Brain pericyte (primary cell): ENCODE data around the gene DACH1.

Experiments
- DNase-seq: peaks from one replicate; pipeline ENCODE4 v3.0.0-alpha.2; 2012; ENCODE audit warnings: low read depth, low spot score

Gene DACH1

DNA sequence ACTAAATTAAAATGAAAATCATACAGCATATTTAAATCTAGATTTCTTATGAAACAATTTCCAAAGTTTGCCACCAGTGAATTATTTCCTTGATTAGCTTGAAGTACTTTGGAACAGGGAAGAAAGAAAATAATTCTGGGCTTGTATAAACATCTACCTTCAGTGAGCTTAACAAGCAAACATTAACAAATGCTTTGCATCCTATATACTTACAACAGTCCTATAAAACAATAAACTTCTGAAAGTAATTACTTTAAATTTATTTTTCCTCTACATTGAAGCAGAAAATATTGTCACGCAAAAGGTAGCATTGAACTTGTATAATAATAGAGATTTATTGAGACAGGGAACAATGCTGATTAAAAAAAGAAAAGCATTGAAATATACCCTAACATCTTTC is 164.8 kb downstream of the DACH1 start:
- no peak for DNase-seq

DNA sequence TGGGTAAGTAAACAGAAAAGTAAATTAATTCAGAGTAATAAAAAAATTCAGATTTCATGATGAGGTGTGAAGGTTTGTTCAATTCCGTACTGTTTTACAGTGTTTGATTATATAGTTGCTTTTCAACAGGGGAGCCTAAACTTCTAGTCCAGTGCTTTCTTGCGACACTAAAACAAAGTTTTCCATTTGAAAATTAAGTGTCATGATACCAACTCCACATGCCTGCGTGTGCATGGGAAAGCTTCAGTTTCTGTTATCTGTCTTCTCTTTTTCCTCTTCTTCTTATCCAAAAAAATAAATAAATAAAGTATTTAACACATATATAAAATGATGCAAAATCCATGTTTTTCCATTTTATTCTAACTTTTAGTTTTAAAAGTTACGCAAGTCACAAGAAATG is 165.3 kb downstream of the DACH1 start:
- DNase-seq, result no peak

DNA sequence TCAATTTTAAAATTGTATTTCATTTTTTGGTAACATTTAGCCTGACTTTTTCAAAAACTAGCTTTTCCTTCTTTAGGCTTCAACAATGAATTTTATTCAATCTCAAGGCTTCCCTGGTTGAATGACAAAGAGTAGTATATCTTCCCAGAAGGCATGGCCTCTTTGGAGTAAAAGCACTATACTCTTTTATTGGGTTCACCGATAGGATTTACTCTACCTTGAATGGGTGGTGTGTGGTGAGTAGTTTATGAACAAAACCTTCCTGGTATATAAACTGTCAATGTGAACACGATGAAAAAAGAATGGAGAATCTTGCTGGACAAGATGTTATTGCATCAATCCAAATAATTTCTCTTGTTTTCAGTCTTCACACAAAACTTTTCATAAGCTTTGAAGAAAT is 167.7 kb downstream of the DACH1 start:
- no peak for DNase-seq

DNA sequence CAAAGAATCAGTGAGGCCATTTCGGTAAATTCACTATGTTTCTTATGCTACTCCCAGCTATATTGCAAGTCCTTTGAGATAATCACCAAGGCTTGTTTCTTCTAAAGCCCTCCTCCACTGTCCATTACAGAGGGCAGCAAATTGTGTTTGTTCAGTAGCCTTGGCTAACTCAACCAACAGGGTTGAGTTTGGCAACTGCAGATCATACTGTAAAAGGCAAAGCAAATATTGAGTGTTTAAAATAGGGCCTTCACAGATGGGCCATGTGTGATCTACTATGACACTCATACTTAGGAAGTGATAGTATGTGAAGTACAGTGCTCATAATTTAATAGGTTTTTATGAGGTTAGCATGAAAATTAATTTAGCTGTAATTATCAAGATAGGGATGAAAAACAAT is 171.3 kb downstream of the DACH1 start:
- DNase-seq, result no peak

DNA sequence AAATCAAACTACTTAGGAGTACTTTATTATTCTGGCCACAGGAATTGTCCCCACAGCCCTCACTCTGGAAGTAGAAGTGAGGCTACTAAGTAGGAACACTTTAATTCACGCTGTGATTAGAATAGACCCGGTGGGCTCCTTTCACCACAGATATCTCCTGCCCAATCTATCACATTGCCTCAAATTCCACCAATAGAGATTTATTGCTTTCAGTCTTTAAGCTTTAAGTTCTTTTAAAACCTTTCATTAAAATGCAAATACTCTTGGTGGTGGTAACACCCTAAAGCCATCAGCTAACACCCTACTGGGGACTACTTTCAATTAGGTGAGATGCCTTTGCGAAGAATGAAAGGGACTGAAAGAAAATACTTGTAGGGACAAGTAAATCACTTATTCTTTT is 181.9 kb downstream of the DACH1 start:
- no peak for DNase-seq

DNA sequence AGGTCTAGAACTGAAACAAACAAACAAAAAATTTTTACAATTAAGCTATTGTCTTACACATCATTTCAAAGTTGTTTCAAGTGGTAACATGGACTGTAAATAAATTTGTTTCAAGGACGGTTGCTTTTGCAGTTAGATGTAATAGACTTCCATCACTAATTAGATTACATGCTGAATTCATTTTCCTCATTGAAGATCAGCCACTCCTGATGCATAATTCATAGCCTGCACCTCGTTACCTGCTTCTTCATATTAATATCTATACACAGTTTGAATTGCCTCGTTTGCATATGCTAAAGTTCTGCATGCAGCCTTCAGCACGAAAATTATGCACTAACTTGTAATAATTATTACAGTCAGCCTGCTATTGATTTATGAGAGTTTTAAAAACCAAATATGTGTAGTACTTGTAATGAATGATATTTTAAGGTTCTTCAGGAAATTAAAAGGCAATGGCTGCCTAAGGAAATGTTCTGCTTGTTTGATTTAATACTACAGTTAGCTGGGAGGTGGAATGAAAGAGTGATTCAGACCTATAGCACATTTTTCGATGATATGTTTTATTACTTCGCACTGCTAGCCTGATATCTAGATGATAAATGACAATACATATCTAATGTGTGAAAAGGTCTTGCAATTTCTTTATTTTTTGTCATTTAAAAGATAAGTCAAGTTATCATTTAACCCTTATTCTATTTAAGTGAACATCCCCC is 184.9 kb downstream of the DACH1 start:
- DNase-seq, result no peak

DNA sequence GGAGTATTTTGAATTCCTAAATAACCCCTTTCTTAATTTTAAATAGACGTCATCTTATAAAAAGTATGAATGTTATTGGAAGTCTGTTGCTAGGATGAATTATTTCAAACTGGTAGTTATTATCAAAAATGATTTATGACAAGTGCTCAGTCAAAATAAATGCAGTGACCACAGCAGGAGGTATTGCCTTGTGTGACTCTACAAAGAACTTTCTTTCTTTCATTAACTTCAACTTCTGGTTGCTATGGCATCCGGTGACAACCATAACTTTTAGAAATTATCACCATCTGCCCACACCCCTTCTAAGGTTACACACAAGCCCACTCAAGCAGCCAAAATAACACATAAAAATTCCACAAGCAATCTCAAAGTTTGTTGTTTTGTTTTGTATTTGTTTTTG is 189.9 kb downstream of the DACH1 start:
- DNase-seq, result no peak

DNA sequence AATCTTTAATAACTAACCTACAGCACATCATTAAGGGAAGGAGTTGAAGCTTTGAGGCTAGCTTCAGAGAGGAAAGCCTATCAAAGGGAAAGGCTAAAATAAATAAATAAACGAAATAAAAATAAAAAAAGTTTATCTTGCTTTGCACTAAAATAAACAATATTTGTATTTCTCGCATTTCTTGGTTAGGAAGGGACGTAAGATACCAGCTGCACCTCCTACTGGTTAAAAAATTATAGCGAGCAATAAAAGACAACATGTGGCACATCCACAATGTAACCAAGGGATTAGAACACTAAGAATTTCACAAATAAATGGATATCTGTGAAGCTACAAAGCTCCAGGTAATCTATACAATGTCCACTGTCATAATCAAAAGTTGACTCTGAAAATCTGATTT is 194.5 kb downstream of the DACH1 start:
- DNase-seq, result no peak

DNA sequence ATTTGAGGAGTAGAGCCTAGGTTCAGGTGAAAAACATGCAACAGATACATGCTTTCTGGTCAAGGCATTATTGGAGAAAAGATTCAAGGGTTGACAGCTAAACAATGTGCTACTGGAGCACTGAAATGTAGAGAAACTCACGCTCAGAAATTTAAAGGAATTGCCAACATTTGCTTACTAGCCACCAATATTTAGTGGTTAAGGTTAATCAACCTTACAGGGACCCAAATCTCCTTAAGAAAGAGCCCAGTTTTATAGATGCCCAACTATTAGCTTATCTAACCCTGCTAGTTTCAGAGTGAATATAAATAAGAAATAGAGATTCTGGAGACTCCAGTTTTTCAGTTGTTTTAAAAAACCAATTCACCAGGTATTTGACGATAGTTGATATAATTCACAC is 203.6 kb downstream of the DACH1 start:
- DNase-seq, result no peak

DNA sequence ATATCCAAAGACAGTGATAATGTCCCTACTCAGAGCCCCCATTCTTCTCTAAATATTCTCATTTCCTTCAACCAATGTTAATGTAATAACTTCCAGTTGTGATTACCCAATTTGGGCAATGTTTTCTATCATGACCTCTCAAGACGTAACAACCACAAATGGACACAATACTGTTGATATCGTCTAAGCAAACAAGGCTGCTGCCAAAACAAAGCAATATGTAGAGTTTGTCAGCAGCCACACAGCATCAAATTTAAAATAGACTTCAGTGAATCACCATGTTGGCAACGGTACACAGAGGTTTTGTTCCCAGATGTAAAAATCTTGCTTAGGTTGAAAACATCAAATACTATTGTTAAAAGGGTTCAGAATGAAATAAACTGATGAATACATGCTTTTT is 205.1 kb downstream of the DACH1 start:
- DNase-seq, result peak; percentile 36

DNA sequence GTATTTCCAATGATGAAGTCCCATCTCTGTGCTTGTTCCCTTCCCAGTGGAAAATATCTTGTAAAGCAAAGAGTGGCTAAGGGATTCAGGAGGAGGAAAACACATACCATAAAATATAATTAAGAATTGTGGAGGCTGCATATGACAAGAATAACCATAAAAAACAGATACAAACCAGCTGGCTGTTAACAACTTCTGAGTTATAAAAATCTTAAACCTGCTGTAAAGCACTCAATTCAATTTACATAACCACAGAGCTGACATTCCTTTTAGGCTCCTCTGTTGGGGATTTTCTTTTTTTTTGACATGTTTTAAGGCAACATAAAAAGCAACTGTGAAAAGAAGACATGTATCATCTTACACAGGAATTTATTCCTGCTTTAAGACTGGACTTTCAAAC is 207.6 kb downstream of the DACH1 start:
- no peak for DNase-seq

DNA sequence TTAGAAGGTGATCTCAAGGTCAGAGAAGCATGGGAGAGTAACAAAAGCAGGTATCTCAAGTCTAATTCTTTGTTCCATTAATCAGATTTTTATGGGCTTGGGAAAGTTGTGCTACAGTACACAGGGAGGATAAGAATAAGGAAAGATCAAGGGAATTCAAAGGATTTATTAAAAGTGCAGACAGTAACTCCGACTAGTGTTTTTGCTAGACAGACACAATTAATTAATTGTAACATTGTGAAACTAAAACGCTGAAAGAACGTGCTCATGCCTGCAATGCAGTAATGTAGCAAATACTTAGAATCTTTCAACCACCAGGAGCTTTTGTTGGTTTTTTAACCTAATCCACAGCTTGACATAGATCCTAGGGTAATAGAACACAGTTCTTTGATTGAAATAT is 221.5 kb downstream of the DACH1 start:
- DNase-seq, result no peak

DNA sequence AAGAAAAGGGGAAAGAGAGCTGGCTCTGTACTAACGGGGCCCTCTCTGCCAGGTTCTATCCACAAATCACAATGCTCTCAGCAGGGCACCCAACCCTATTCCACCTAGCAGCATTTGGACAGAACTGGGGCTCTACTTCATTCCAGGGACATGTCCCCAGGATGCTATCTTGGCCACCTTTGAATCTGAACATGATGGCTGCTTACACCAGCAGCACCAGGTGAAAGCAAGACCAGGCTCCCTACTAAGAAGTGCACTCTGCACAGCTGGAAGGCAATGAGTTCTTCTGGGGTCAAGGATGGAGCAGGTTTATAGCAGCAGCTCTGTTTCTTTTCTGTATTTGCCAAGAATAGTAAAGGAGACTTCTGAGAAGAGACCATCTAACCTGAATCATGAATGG is 222.4 kb downstream of the DACH1 start:
- no peak for DNase-seq

DNA sequence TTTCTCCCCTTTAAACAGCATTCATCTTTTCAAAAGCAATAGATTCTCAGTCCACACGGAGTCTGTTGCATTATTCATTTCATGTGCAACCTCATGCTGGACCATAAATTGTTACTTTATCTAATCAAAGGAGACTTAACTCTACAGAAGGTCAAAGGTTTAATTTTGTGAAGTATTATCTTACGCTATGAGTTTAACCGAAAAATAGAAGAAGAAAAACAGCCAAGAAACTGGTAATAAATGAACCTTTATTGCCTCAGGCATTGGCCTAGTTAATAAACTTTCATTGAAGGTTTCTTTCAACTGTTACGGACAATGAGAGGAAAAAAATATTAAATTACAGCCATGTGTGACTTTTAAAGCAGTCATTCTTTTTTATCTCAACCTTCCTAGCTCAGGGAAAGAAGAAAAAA is 223.6 kb downstream of the DACH1 start:
- DNase-seq, result no peak

DNA sequence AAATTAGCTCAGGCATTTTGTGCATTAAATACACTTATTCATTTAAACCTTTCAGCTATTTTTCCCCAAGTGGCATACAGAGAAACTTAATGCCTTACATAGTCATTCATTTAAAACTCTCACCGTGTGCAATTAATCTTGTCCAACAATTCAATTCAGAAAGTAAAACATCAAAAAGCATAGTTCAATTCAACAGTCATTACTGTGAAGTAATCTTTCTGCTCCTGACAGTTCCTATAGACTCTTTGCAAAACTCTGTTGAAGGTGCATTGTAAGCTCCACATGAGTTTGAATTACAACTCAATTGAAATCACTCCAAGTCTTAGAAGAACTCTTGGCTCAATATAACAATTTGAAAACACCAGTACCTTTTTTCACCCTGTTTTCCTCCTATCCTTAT is 228.3 kb downstream of the DACH1 start:
- DNase-seq, result no peak

DNA sequence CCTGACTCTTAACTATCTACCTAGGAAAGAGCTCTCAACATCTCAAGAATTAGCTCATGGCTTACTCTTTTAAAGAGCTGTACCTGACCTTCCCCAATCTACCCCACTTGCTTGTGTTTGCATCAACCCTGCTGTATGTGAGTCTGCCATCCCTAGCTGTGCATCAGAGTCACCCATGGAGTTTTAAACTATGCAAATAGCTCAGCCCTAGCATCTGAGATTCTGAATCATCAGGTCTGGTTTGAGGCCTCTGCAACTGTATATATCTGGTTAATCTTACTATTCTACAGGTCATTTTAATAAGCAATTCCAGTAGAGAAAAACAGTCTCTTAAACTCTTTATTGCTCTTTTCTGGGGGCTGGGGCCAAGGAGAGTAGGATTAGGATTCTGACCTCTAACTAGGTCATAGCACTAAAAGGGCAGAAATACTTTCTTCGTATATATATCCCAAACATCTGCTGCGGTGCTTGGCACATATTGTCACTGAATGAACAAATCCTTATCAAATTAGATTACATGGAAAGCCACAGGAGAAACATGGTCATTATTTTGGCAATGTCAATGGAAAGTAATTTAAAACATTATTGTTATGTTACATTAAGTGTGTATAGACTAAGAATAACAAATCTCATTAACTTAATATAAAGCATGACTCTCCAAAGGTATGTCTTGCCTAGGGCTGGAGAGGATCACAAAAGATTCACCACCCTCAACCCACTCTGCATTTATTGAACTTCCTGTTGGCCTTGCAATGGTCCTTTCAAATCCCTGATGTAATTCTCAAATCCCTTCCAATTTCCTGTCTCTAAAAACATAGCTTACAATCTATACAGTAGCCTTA is 232.2 kb downstream of the DACH1 start:
- DNase-seq, result no peak

DNA sequence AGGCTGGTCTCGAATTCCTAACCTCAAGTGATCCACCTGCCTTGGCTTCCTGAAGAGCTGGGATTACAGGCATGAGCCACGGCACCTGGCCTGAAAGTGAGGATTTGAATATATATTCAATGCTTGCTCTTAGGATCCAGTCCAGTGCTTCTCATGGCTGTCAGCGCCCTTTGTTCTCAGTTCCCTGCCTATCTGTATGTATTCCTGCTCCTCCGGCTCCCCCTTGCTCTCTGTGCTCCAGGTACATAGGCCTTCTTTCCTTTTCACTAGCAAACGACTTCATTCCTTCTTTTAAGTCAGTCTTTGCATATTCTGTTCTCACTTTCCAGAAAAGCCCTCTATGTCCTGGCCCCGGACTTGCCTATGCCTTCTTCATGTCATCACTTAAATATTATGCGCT is 232.8 kb downstream of the DACH1 start:
- DNase-seq, result no peak

DNA sequence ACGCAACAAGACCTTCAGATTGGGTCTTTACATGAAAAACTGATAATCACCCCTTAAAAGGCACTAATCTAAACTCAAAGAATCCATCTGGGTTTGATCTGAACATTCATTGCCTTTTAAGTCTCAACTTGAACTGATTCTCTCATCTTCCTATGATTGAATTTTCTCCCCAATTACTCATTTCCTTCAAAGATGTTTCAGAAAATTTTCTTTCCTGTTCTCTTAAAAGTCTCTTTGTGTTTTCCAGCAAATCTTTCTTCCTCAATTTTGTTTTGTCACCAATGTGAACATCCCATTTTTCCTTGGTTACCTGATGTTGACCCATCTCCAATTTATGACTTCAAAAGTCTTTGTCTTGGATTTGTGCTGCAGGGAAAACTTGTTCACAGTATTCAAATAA is 234.3 kb downstream of the DACH1 start:
- no peak for DNase-seq

DNA sequence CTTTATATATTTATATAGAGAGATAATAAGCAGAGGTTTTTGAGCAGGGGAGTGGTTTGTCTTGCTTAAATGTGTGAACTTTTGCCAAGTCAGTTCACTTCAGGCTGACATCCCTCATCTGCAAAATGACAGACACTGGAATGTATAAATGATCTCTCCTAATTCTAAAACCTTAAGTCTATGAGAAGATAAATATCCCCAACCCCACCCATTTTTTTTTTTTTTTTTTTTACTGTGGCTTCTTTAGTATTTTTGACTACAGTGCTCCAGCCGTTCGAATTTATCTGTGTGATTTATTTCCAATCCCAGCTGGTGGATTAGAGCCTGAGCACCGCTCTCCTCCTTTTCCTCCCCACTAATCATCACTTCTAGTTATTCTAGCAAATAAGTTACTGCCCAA is 234.8 kb downstream of the DACH1 start:
- no peak for DNase-seq

DNA sequence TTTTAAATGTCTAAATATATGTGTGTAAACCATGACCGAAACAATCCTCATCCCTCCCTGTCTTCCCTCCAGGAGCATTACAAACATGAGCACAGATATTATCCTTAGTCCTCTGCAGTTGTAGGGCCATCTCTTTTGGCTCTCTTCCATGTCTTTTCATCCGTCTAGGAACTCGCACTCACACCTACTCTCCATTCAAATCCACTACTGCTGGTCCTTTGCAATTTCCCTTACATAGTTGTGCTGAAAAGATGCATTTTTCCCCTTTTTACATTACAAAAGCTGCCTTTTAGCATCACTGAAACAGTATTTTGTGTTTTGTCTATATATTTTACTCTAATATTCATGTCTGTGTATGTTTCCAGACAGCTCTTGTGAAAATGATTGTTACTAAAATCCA is 237.8 kb downstream of the DACH1 start:
- DNase-seq, result no peak

DNA sequence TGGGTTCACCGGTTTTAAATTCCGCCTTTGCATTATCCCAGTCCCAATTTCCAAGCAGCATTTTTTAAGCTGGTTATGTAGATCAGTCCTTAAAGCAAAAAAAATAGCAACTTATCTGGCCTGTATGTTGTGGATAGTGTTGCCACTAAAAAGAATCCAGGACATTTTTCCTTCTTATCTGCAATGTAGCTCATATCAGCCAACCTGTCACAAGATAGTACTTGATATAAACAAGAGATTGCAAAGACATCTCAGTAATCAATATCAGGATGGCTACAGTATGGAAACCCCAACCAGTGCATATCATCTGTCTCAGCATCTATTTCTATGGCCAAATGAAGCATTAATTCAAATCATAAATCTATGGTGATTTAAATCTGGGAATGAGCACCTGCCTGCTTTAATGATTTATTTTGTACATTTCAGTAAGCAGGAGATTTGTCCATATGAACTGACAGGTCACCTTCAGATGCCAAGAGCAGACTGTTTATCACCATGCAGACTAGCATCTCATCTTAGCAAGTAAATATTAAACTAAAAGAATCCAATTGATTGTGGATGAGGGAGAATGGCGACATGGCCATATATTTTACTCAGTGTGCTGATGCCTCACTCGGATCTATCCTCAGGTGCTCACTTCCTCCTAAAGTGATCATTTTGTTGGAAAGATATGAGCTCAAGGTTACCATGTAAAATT is 240.4 kb downstream of the DACH1 start:
- no peak for DNase-seq

DNA sequence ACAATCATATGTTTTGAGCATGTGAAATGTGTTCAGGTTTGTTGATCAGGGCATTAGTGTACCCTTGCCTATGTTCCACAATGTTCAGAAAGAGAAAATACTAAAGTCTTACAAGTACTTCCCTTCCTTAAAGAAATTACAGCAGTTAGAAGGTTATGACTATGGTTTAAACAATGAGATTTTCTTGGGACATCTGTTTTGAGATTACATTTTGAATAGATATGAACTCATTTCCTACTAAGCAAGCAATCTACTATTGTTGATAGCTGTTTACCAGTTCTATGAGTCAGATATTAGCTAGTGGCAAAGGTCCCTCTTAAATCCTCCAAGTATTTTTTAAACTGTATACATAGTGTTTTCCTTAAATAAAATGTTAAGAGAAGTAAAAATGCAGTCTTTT is 241.3 kb downstream of the DACH1 start:
- DNase-seq, result no peak
